Activated CD8-positive, alpha-beta memory T cell treated with anti-CD3 and anti-CD28 coated beads, Interleukin-2, amount 10 ng/mL, durations not matched to agents 7 days and 5 days (primary cell): Measurements from ENCODE around the gene TMC3. TPM values are rescaled to one million over a fixed set of nuclear protein-coding genes. Genes with fewer than 3 reads are reported as not detected.
"Not testable (repeated sequence)": the region's sequence is repeated elsewhere in the genome, so short reads cannot be mapped to it uniquely, and the experiment has no call there.

ENCODE experiments used
- ATAC-seq: fragments of 150-1000 bp; cut with Tn5 transposase; one replicate; pipeline ENCODE4 v1.10.0; 2021; ENCODE audit warnings: moderate library complexity
- CTCF ChIA-PET: fragments of 350-600 bp; sonication (Branson Sonifier 250); formaldehyde crosslinking; loops from one replicate; lab custom pipeline; 2021; ENCODE audit warnings: antibody characterized with exemption; lab: Charles Lee
- DNase-seq: peaks from one replicate; pipeline ENCODE4 v3.0.0-alpha.2; 2020
- H3K27ac Mint-ChIP-seq: one replicate; pipeline ENCODE4 v1.8.0; 2021; ENCODE audit warnings: mild to moderate bottlenecking, mixed read lengths
- H3K27me3 Mint-ChIP-seq: one replicate; pipeline ENCODE4 v1.8.0; 2021; ENCODE audit warnings: mixed read lengths
- H3K36me3 Mint-ChIP-seq: one replicate; pipeline ENCODE4 v1.8.0; 2021; ENCODE audit warnings: mild to moderate bottlenecking, mixed read lengths
- H3K4me1 Mint-ChIP-seq: one replicate; pipeline ENCODE4 v1.8.0; 2021; ENCODE audit warnings: mixed read lengths
- H3K4me3 Mint-ChIP-seq: one replicate; pipeline ENCODE4 v1.8.0; 2021; ENCODE audit warnings: mild to moderate bottlenecking, moderate library complexity, mixed read lengths
- H3K9me3 Mint-ChIP-seq: one replicate; pipeline ENCODE4 v1.8.0; 2022; ENCODE audit warnings: low read depth, mixed read lengths
- total RNA-seq, 2 experiments: library from RNA; stranded (reverse); gene quantifications; one replicate each; pipeline ENCODE4 v1.2.3, GENCODE V29; 2021

Gene TMC3
- total RNA-seq, 2 experiments from 2014 or later = not detected

DNA sequence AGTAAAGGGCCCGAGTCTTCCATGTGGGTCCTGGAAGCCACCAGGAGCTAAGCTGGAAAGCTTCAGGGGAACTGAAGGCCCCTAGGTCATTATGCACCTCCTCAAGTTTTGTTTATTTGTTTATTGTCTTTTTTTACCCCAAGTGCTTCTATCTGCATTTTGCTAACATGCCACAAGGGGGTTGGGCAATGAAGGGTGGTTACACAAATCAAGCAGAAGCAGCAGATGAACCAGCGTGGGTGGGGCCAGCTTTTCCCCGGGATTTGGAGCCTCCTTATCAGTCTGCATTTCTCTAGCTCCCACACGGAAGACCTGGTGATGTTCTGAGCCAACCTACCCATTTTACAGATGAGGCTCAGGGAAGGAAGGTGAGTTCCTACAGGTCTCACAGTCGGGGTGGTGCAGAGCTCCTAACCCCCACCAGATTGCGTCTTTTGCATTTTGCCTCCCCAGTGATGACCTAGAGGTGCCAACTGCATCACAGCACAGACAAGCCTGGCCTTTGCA, 16.8 kb downstream of the TMC3 start:
- CTCF ChIA-PET = interaction anchor here (1.0 to 1.6 kb wide), 2 partner anchors 82 to 91 kb away, joined by 4 to 6 read pairs; no protein-coding TSS in a partner anchor
- no peaks in the 10 kb centered on the region for H3K36me3 Mint-ChIP-seq
- no peak for ATAC-seq
- no peaks in the 10 kb centered on the region for H3K9me3 Mint-ChIP-seq
- H3K4me1 Mint-ChIP-seq = no peaks in the 10 kb centered on the region
- no peak overlapping the region for H3K27ac Mint-ChIP-seq
- DNase-seq = no peak
- no peak overlapping the region for H3K4me3 Mint-ChIP-seq
- H3K27me3 Mint-ChIP-seq = peaks cover 3% of the 10 kb centered on the region

DNA sequence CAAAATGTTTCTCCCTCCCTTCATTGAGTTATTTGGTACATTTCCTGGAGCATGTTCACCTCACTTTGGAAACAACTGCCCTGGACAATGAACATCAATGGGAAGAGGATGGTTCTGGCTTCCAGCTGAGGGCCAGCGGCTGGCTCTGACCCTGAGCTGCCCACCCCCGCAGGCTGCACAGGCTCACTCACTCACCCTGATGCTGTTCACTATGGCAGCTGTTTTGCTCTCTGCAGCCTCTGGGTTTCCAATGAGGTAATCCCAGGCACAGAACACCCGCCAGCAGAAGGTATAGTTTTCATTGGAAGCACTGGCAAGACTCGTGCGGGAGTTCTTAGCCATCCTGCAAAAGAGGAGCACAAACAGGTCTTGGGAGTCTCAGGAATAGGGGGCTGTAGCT, 17.8 kb downstream of the TMC3 start:
- Mint-ChIP-seq H3K9me3 (no peaks in the 10 kb centered on the region), H3K4me1 (no peaks in the 10 kb centered on the region), H3K4me3 (no peak overlapping the region), H3K27ac (no peak overlapping the region), H3K27me3 (peaks cover 3% of the 10 kb centered on the region), H3K36me3 (no peaks in the 10 kb centered on the region)
- ATAC-seq = no peak
- DNase-seq = no peak
- CTCF ChIA-PET = no interaction called here

DNA sequence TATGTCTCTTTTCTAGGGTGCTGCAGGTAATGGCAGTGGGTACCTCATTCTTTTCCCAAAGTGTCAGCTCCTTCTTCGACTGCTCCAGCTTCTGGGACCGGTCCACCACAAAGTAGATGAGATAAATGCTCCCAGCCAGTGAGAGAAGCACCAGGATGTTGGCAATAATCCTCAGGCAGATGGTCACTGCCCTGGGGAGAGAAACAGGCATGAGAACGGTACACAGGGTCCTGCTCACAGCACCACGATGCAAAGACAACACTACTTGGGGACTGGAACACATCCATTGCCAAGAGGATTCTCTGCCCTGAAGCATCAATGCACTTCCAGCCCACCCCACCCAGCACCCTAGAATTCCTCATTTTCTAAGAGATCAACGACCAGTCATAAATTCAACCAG, 22.4 kb downstream of the TMC3 start:
- Mint-ChIP-seq H3K36me3 (no peaks in the 10 kb centered on the region), H3K9me3 (no peaks in the 10 kb centered on the region), H3K4me3 (no peak overlapping the region), H3K4me1 (peaks cover under 1% of the 10 kb centered on the region), H3K27me3 (peaks cover 11% of the 10 kb centered on the region), H3K27ac (no peak overlapping the region)
- ATAC-seq (no peak), DNase-seq (no peak)
- CTCF ChIA-PET = no interaction called here

DNA sequence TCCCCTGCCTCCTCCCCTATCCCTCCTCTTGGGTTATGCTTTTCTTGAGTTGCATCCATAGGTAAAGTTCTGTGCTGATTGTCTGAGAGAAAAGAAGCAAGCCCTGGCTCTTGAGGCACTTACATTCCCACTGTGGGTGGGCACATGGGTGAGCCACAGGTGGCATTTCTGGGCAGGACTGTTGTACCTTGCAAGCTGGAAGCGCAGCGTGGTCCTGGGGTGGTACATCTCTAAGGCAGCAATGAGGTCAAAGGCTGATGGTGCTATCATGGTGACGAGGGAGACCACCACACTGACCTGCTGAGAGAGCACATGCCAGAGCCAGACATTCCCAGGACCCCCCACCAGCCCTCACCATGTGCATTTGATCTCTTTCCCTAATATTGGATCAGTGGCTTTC, 24.7 kb downstream of the TMC3 start:
- Mint-ChIP-seq H3K4me3 (no peak overlapping the region), H3K27ac (no peak overlapping the region), H3K36me3 (no peaks in the 10 kb centered on the region), H3K27me3 (peaks cover 8% of the 10 kb centered on the region), H3K9me3 (no peaks in the 10 kb centered on the region), H3K4me1 (peaks cover 3% of the 10 kb centered on the region)
- CTCF ChIA-PET = no interaction called here
- DNase-seq = no peak
- no peak for ATAC-seq

DNA sequence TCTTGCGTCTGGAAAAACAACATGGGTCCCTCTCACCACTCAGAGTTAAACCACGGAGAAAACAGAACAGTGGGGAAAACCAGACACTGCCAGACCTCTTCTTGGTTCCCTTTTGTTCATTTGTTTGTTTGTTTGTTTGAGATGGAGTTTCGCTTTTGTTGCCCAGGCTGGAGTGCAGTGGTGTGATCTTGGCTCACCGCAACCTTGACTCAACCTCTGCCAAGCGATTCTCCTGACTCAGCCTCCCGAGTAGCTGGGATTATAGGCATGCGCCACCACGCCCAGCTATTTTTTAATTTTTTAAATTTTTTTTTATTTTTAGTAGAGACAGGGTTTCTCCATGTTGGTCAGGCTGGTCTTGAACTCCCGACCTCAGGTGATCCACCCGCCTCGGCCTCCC, 25.3 kb downstream of the TMC3 start:
- H3K27ac Mint-ChIP-seq, DNase-seq, H3K4me1 Mint-ChIP-seq, H3K36me3 Mint-ChIP-seq, H3K9me3 Mint-ChIP-seq, H3K27me3 Mint-ChIP-seq, H3K4me3 Mint-ChIP-seq, CTCF ChIA-PET, ATAC-seq: not testable (repeated sequence)

DNA sequence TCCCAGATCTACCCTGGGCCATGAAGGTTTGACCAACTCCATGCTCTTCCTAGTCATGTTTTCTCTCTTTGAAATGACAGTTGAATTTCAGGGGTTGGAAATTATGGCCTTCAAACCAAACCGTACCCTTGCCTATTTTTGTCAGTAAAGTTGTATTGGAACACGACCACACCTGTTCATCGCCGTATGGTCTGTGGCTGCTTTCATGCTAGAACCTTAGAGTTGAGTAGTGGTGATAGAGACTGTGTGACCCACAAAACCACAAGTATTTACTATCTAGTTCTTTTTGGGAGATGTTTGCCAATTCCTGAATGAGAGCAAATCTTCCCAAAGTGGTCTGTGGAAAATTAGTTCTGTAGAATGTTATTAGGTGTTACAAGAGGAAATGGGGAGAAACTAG, 26.1 kb downstream of the TMC3 start:
- CTCF ChIA-PET = no interaction called here
- Mint-ChIP-seq H3K4me1 (peaks cover 3% of the 10 kb centered on the region), H3K27ac (no peak overlapping the region), H3K27me3 (peaks cover 8% of the 10 kb centered on the region), H3K36me3 (no peaks in the 10 kb centered on the region), H3K9me3 (no peaks in the 10 kb centered on the region), H3K4me3 (no peak overlapping the region)
- DNase-seq (no peak), ATAC-seq (no peak)

DNA sequence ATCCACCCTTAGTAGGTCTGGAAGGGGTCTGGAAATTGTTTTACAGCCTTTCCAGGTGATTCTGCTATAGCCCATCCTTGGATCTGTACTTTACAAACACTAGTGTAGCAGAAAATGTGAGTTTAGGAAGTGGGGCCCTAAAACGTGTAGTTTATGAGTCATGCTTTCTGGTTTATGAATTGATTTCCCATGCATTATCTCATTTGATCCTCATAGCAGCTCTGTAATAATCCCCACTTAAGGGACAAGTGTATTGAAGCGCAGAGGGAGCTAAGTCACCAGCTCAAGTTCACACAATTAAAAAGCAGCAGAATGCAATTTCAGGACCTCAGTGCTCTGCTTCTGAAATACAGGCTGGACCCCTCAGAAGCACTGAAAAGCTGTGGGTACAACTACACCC, 27.4 kb downstream of the TMC3 start:
- Mint-ChIP-seq H3K27ac (no peak overlapping the region), H3K9me3 (no peaks in the 10 kb centered on the region), H3K4me3 (no peak overlapping the region), H3K4me1 (peaks cover 3% of the 10 kb centered on the region), H3K27me3 (peaks cover 8% of the 10 kb centered on the region), H3K36me3 (no peaks in the 10 kb centered on the region)
- DNase-seq (no peak), ATAC-seq (no peak)
- CTCF ChIA-PET = interaction anchor here (1.0 to 3.0 kb wide), 2 partner anchors 61 to 81 kb away, joined by 3 to 7 read pairs; no protein-coding TSS in a partner anchor

DNA sequence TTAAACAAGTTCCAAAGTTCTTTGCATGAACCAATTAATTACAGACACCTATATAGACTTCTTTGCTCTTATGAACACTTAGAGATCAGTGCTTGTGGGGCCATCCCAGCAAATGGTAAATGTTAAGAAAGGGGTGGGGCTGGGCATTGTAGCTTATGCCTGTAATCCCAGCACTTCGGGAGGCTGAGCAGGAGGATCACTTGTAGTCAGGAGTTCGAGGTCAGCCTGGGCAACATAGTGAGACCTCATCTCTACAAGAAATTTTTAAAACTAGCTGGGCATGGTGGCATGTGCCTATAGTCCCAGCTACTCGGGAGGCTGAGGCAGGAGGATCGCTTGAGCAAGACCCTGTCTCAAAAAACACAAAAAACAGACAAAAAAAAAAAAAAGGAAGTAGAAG, 30.6 kb downstream of the TMC3 start:
- H3K36me3 Mint-ChIP-seq = no peaks in the 10 kb centered on the region
- no peak overlapping the region for H3K4me3 Mint-ChIP-seq
- peaks cover 6% of the 10 kb centered on the region for H3K27me3 Mint-ChIP-seq
- DNase-seq (no peak), ATAC-seq (no peak)
- H3K4me1 Mint-ChIP-seq = peaks cover 7% of the 10 kb centered on the region
- CTCF ChIA-PET = interaction anchor here (3.0 kb wide), 1 partner anchor 77 kb away, joined by 12 read pairs; no protein-coding TSS in a partner anchor
- no peaks in the 10 kb centered on the region for H3K9me3 Mint-ChIP-seq
- no peak overlapping the region for H3K27ac Mint-ChIP-seq

DNA sequence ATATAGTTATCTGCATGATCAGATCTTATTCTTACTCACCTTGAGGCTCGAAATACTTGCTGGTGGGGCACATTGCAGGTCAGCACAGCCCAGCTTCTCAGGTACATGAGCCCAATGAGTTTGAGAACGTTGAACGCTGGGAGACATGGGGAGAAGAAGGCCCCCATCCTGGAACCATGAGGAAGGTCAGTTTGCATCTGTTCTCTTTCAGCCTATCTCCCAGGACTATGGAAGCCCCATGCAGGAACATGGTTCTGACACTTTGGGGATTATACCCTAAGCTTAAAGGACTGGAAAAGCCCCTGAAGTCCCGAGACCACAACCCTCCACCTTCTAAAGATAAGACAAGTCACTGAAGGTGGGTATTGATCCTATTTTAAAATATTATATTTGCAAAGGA, 32.7 kb downstream of the TMC3 start:
- H3K4me1 Mint-ChIP-seq = peaks cover 17% of the 10 kb centered on the region
- H3K9me3 Mint-ChIP-seq = no peaks in the 10 kb centered on the region
- H3K4me3 Mint-ChIP-seq = no peak overlapping the region
- H3K27ac Mint-ChIP-seq = no peak overlapping the region
- no peaks in the 10 kb centered on the region for H3K27me3 Mint-ChIP-seq
- no peak for DNase-seq
- ATAC-seq = no peak
- CTCF ChIA-PET = interaction anchor here (0.9 to 3.0 kb wide), 3 partner anchors 45 to 75 kb away, joined by 3 to 12 read pairs (median 3); no protein-coding TSS in a partner anchor
- no peaks in the 10 kb centered on the region for H3K36me3 Mint-ChIP-seq

DNA sequence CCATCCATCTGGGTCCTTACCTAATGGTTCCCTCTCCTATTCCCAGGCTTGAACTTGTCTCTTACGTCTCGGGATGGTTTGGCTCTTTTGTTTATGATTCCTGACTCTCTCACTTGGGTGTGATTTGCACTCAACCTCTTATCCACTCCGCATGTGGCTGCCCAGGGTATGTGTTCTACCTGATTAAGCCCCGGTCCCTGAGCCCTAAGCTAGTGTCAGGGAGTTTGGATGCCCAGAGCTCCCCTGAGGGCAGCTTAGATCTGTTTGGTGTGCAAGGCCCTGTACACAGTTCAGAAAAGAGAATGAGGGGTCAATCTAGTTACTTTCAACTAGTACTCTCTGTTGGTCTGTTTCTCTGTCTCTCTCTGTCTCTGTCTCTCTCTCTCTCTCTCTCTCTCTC, 34.2 kb downstream of the TMC3 start:
- peaks cover 17% of the 10 kb centered on the region for H3K4me1 Mint-ChIP-seq
- H3K9me3 Mint-ChIP-seq = no peaks in the 10 kb centered on the region
- H3K36me3 Mint-ChIP-seq = no peaks in the 10 kb centered on the region
- H3K4me3 Mint-ChIP-seq = no peak overlapping the region
- H3K27me3 Mint-ChIP-seq = no peaks in the 10 kb centered on the region
- DNase-seq = no peak
- H3K27ac Mint-ChIP-seq = no peak overlapping the region
- CTCF ChIA-PET = interaction anchor here (1.1 to 9.7 kb wide), 3 partner anchors 59 to 72 kb away, joined by 3 to 78 read pairs (median 7); no protein-coding TSS in a partner anchor
- no peak for ATAC-seq

DNA sequence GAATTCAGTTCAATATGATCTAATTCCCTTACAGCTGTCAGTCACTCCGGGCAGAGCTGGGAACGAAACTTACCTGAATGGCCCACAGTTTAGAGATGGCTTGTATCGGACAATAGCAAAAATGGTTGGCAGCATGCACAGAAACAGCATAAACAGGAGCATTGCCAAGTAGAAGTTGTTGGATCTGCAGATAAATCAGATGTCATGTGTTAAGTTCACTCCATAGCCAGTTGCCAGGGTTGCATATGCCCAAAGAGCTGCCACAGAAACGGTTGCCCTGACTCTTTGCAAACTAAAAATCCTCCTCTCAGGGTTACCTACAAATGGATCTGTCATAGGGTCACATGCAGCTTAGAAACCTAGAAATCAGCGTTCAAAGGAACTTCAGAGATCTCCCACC, 34.7 kb downstream of the TMC3 start:
- CTCF ChIA-PET = interaction anchor here (1.1 to 9.7 kb wide), 3 partner anchors 60 to 71 kb away, joined by 3 to 78 read pairs (median 7); no protein-coding TSS in a partner anchor
- no peaks in the 10 kb centered on the region for H3K9me3 Mint-ChIP-seq
- no peaks in the 10 kb centered on the region for H3K27me3 Mint-ChIP-seq
- no peak overlapping the region for H3K4me3 Mint-ChIP-seq
- no peaks in the 10 kb centered on the region for H3K36me3 Mint-ChIP-seq
- H3K4me1 Mint-ChIP-seq = peaks cover 17% of the 10 kb centered on the region
- no peak overlapping the region for H3K27ac Mint-ChIP-seq
- ATAC-seq (no peak), DNase-seq (no peak)

DNA sequence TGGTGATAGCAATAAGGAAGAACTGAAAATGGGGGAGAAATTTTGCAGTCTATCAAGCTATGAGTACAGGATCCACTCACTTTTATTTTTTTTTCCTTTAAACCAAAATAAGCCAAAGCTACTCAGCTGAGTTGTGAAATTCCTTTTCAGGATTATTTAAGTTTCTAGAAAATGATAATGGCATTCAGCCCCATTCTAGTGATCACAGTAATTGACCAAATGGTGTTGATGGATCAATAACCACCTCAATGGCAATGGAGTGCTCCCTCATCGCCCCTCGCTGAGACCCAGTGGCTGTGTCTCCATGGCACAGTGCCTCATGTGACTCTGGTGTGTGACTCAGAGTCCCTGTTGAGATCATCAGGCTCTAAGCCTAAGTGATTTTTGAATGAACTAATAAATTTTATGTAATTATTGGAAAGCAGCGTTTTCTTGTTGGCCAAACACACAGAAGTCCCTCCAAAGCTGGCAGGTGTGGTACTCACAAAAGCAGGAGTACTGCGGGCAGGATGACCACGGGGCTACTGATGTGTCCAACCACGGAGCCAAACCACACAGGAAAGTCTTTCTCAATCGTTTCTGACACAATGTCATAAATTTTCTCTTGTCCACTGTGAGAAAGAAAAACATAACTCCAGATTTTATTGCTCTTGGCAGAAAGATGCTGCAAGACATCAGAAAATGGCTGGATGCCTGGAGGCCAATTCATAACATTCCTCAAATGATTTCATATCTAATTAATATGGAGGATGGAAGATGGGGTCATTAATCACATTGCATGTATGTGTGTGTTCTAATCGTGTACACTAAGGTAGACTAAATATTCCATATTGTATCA, 35.6 kb downstream of the TMC3 start:
- Mint-ChIP-seq H3K9me3 (no peaks in the 10 kb centered on the region), H3K36me3 (no peaks in the 10 kb centered on the region), H3K4me1 (peaks cover 17% of the 10 kb centered on the region), H3K4me3 (no peak overlapping the region), H3K27ac (no peak overlapping the region), H3K27me3 (no peaks in the 10 kb centered on the region)
- ATAC-seq (no peak), DNase-seq (no peak)
- CTCF ChIA-PET = interaction anchor here (0.9 to 9.7 kb wide), 6 partner anchors 14 to 232 kb away, joined by 3 to 78 read pairs (median 9); partner anchors contain the start of gene STARD5

DNA sequence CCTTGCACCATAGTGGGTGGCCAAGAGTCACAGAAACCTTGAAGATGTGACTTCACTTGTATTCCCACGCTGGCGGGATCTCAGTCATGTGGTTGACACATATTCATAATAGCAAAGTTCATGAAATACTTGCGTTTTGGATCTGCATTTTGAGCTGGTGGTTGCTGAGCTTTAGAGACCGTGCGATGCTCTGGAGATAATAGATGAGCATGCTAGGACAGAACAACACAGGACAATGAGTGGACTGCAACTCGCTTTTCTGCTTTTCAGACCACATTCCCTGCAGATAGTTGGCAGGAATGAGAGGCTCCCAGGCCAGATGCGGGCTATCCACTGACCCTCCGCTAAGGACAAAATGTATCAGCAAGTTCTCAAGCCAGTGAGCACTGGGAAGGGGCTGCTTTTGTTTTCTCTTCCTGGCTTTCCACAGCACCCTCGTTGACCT, 36.3 kb downstream of the TMC3 start:
- CTCF ChIA-PET = interaction anchor here (0.9 to 9.7 kb wide), 5 partner anchors 13 to 231 kb away, joined by 3 to 78 read pairs (median 11); partner anchors contain the start of gene STARD5
- Mint-ChIP-seq H3K27me3 (no peaks in the 10 kb centered on the region), H3K36me3 (no peaks in the 10 kb centered on the region), H3K9me3 (no peaks in the 10 kb centered on the region), H3K4me1 (peaks cover 17% of the 10 kb centered on the region), H3K27ac (no peak overlapping the region), H3K4me3 (no peak overlapping the region)
- DNase-seq (no peak), ATAC-seq (peak; percentile 30)
